ENCODE measurements around the gene ROR2.

GRCh38 chr9:91885746-91886413 is 64.1 kb downstream of the ROR2 start:
- no peak for TF ChIP-seq CTCF (IDR thresholded peaks at IDR 0.05; ENCODE audit: insufficient read depth, low read length, poor library complexity, severe bottlenecking)
- no peak for TF ChIP-seq EZH2phosphoT487 (conservative IDR thresholded peaks at IDR 0.05; ENCODE audit: low read length)
